ENCODE results near the gene PRDX3. TPM values are rescaled to one million over a fixed set of nuclear protein-coding genes. Genes with fewer than 3 reads are reported as not detected.

PRDX3 gene
- total RNA-seq, 3 donors from 2014 or later (not counting 1 experiment from before 2014, with no cell fraction given) = 12.5 to 17.4 (median 15.3) TPM

DNA sequence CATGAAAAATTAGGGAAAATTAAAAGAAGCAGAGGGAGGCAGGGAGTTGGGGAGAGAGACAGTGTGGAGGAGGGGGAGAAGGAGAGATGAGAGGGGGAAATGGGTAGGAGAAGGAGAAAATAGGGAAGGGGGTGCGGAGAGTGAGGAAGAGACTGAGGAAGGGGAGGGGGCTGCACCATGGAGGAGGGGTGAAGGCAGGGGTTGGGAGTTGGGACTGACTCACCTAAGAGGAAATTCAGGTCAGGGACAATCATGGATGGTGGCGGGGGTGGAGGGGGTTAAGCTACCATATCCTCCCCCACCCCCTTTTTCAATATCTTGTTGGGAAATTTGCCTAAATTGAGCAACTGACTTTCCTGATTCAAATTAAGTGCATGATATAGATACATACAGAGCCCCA is 36.8 kb upstream of the PRDX3 start:
- H3K36me3 Mint-ChIP-seq = no peaks in the 10 kb centered on the region

DNA sequence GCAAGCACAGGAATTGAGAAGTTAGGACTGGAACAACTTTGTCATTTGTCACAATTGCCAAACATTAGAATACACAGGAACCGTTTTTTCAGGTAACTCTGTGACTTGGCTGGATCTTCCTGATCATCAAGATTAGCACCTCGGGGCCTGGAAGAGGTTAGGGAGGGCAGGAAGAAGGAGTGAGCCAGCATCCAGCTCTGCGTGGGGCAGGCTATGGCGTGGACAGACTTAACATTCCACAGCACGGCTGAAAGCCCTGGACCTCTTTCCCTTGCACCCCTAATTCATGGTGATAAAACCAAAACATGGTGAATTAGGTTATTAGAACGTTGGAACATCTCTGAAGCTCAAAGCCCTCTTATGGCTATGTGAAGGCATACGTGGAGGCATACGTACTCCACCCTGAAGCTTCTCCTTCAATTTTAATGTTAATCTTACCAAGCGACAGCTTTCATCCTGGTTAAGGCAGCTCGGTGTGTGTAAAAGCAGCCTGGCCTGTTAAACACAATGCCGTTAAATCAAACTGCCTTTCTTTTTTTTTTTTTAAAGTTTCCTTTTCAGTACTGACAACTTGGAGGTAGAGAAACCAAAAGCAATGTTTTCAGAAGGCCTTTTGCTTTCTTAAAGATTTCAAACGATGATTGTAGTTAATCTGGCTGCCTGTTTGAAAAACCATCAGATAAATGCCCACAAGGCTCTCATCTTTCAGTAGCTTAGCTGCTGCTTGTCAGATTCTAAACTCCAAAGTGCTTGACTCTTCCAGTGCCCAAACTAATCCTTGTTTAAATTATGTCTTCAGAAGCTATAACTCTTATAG is 33.2 kb upstream of the PRDX3 start:
- TF ChIP-seq, protein P1, sequence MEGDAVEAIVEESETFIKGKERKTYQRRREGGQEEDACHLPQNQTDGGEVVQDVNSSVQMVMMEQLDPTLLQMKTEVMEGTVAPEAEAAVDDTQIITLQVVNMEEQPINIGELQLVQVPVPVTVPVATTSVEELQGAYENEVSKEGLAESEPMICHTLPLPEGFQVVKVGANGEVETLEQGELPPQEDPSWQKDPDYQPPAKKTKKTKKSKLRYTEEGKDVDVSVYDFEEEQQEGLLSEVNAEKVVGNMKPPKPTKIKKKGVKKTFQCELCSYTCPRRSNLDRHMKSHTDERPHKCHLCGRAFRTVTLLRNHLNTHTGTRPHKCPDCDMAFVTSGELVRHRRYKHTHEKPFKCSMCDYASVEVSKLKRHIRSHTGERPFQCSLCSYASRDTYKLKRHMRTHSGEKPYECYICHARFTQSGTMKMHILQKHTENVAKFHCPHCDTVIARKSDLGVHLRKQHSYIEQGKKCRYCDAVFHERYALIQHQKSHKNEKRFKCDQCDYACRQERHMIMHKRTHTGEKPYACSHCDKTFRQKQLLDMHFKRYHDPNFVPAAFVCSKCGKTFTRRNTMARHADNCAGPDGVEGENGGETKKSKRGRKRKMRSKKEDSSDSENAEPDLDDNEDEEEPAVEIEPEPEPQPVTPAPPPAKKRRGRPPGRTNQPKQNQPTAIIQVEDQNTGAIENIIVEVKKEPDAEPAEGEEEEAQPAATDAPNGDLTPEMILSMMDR (IDR thresholded peaks at IDR 0.05) = no peak
- H3K4me1 ChIP-seq (ENCODE audit: control insufficient read depth, insufficient read depth, low read length) = peaks cover 35% of the 10 kb centered on the region
- WGBS (ENCODE audit: insufficient coverage) = 39% methylated on average over 12 of the region's 12 CpGs
- ATAC-seq (no peak), DNase-seq (peak in 1 of 2 donors; percentile 58)
- Mint-ChIP-seq H3K4me3 (peak overlapping the region; percentile 72), H3K36me3 (no peaks in the 10 kb centered on the region), H3K9me3 (no peaks in the 10 kb centered on the region), H3K27me3 (ENCODE audit: low read depth in 2 of 2) (no peaks in the 10 kb centered on the region), H3K4me1 (peaks cover 52 to 58% of the 10 kb centered on the region in 2 donors), H3K27ac (peak overlapping the region; percentile 91 to 93)
- H3K27me3 ChIP-seq (ENCODE audit: control insufficient read depth, insufficient read depth, low read length) = no peaks in the 10 kb centered on the region
- no peak overlapping the region for H3K4me3 ChIP-seq (ENCODE audit: low read length)
- H3K36me3 ChIP-seq (ENCODE audit: control insufficient read depth, insufficient read depth, low read length) = no peaks in the 10 kb centered on the region
- H3K27ac ChIP-seq (ENCODE audit: low read length) = peak overlapping the region; percentile 80
- no peaks in the 10 kb centered on the region for H3K9me3 ChIP-seq (ENCODE audit: control insufficient read depth, insufficient read depth, low read length)
- intact Hi-C loops (cut with micrococcal nuclease) = loop anchor here (1.0 kb wide), 1 partner anchor 8 kb away; no protein-coding TSS in a partner anchor

More for the DNA sequence above, 36.8 kb upstream of the PRDX3 start:
- Mint-ChIP-seq H3K9me3 (no peaks in the 10 kb centered on the region), H3K4me3 (no peak overlapping the region), H3K4me1 (peaks cover 31 to 41% of the 10 kb centered on the region in 2 donors), H3K27ac (peak overlapping the region in 1 of 2 donors; percentile 9), H3K27me3 (ENCODE audit: low read depth in 2 of 2) (no peaks in the 10 kb centered on the region)
- Histone ChIP-seq H3K36me3 (ENCODE audit: control insufficient read depth, insufficient read depth, low read length) (no peaks in the 10 kb centered on the region), H3K27ac (ENCODE audit: low read length) (no peak overlapping the region), H3K4me1 (ENCODE audit: control insufficient read depth, insufficient read depth, low read length) (peaks cover 19% of the 10 kb centered on the region), H3K4me3 (ENCODE audit: low read length) (no peak overlapping the region), H3K27me3 (ENCODE audit: control insufficient read depth, insufficient read depth, low read length) (no peaks in the 10 kb centered on the region), H3K9me3 (ENCODE audit: control insufficient read depth, insufficient read depth, low read length) (no peaks in the 10 kb centered on the region)
- DNase-seq (no peak), ATAC-seq (no peak)
- TF ChIP-seq, protein P1 (IDR thresholded peaks at IDR 0.05) = no peak
- intact Hi-C loops (cut with micrococcal nuclease) = no loop called here
- 100% methylated on average over 1 of the region's 2 CpGs for WGBS (ENCODE audit: insufficient coverage)

- H3K27ac ChIP-seq (ENCODE audit: low read length) = peak overlapping the region; percentile 80
- no peak overlapping the region for H3K4me3 ChIP-seq (ENCODE audit: low read length)
- WGBS (ENCODE audit: insufficient coverage) = 93% methylated on average over 3 of the region's 3 CpGs
- H3K4me1 ChIP-seq (ENCODE audit: control insufficient read depth, insufficient read depth, low read length) = peaks cover 40% of the 10 kb centered on the region
- Mint-ChIP-seq H3K9me3 (no peaks in the 10 kb centered on the region), H3K4me1 (peaks cover 57 to 63% of the 10 kb centered on the region in 2 donors), H3K27me3 (ENCODE audit: low read depth in 2 of 2) (no peaks in the 10 kb centered on the region), H3K36me3 (no peaks in the 10 kb centered on the region), H3K4me3 (peak overlapping the region; percentile 72), H3K27ac (peak overlapping the region; percentile 91 to 93)
- ATAC-seq (no peak), DNase-seq (no peak)
- TF ChIP-seq, protein P1 (IDR thresholded peaks at IDR 0.05) = no peak
- H3K36me3 ChIP-seq (ENCODE audit: control insufficient read depth, insufficient read depth, low read length) = no peaks in the 10 kb centered on the region
- no peaks in the 10 kb centered on the region for H3K9me3 ChIP-seq (ENCODE audit: control insufficient read depth, insufficient read depth, low read length)
- H3K27me3 ChIP-seq (ENCODE audit: control insufficient read depth, insufficient read depth, low read length) = no peaks in the 10 kb centered on the region
- intact Hi-C loops (cut with micrococcal nuclease) = loop anchor here (1.0 kb wide), 1 partner anchor 9 kb away; no protein-coding TSS in a partner anchor
These were observed 32.6 kb upstream of the PRDX3 start for GRCh38 chr10:119211176-119211575.
